ENCODE data around the gene MYL7. TPM values are rescaled to one million over a fixed set of nuclear protein-coding genes. Genes with fewer than 3 reads are reported as not detected.

MYL7 gene
- total and polyA plus RNA-seq, 2 experiments from 2014 or later = 4.8 TPM; not detected in 1

GRCh38 chr7:44162785-44163395 is 21.8 kb upstream of the MYL7 start:
- Histone ChIP-seq H3K4me1 (ENCODE audit: insufficient read depth) (no peaks in the 10 kb centered on the region), H3K4me2 (no peak overlapping the region), H3F3A (replicated peaks; ENCODE audit: low read depth) (no peaks in the 10 kb centered on the region), H3K27me3 (ENCODE audit: insufficient read depth) (no peaks in the 10 kb centered on the region), H3K4me3 (no peak overlapping the region), H3K36me3 (ENCODE audit: insufficient read depth) (no peaks in the 10 kb centered on the region), H3K79me2 (replicated peaks; ENCODE audit: insufficient read depth) (no peaks in the 10 kb centered on the region), H2AFZ (0 out of 2 replicates have a peak overlapping the region, but pooled peaks have one; percentile 67), H4K20me1 (replicated peaks; ENCODE audit: insufficient read depth) (no peaks in the 10 kb centered on the region), H3K9me2 (ENCODE audit: insufficient read depth) (no peaks in the 10 kb centered on the region), H3K27ac (ENCODE audit: low read depth) (no peak overlapping the region)
- Mint-ChIP-seq H3K4me1 (peaks cover 10% of the 10 kb centered on the region), H3K9me3 (peaks cover 6% of the 10 kb centered on the region; the same call in 2 of the 3 replicates), H3K36me3 (ENCODE audit: low read depth) (no peaks in the 10 kb centered on the region), H3K27ac (no peak overlapping the region), H3K4me3 (no peak overlapping the region), H3K27me3 (ENCODE audit: insufficient read depth, low read depth, poor library complexity) (peaks cover 4% of the 10 kb centered on the region)
- ATAC-seq = peak; percentile 28; the same call in 1 of the 3 replicates
- TF ChIP-seq JUNB (IDR thresholded peaks at IDR 0.05; ENCODE audit: unreplicated experiment) (no peak), ETS1 (IDR thresholded peaks at IDR 0.05) (no peak), CTCF (conservative IDR thresholded peaks at IDR 0.05; ENCODE audit: low read depth in 2 of 2) (no peak), ZNF462 (CRISPR knock-in tag; IDR thresholded peaks at IDR 0.05) (no peak), ZNF114 (CRISPR knock-in tag; IDR thresholded peaks at IDR 0.05) (no peak), EZH2 (IDR thresholded peaks at IDR 0.05; ENCODE audit: low read depth, unreplicated experiment) (no peak), CREB1 (CRISPR knock-in tag; IDR thresholded peaks at IDR 0.05; ENCODE audit: low read depth) (no peak), POLR2AphosphoS5 (IDR thresholded peaks at IDR 0.05; ENCODE audit: low read depth) (no peak), STAT1 (IDR thresholded peaks at IDR 0.05; ENCODE audit: unreplicated experiment) (no peak), ZNF331 (CRISPR knock-in tag; IDR thresholded peaks at IDR 0.05; ENCODE audit: low read depth) (no peak)
- DNase-seq (ENCODE audit: low spot score) = no peak
